ENCODE measurements around the gene SH2B2.

GRCh38 chr7:102304668-102305067 lies 18.0 kb downstream of the SH2B2 start:
- TF ChIP-seq, protein P1, sequence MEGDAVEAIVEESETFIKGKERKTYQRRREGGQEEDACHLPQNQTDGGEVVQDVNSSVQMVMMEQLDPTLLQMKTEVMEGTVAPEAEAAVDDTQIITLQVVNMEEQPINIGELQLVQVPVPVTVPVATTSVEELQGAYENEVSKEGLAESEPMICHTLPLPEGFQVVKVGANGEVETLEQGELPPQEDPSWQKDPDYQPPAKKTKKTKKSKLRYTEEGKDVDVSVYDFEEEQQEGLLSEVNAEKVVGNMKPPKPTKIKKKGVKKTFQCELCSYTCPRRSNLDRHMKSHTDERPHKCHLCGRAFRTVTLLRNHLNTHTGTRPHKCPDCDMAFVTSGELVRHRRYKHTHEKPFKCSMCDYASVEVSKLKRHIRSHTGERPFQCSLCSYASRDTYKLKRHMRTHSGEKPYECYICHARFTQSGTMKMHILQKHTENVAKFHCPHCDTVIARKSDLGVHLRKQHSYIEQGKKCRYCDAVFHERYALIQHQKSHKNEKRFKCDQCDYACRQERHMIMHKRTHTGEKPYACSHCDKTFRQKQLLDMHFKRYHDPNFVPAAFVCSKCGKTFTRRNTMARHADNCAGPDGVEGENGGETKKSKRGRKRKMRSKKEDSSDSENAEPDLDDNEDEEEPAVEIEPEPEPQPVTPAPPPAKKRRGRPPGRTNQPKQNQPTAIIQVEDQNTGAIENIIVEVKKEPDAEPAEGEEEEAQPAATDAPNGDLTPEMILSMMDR (IDR thresholded peaks at IDR 0.05), result no peak
- no peak for TF ChIP-seq POLR2A (IDR thresholded peaks at IDR 0.05)

Data from tibial nerve (tissue), 3 donors.